ENCODE results near the gene MRPL36.

GRCh38 chr5:1762883-1763547 lies 36.6 kb downstream of the MRPL36 start:
- TF ChIP-seq CTCF (IDR thresholded peaks at IDR 0.05) = no peak
- TF ChIP-seq SIN3A (IDR thresholded peaks at IDR 0.05; ENCODE audit: borderline replicate concordance, insufficient read depth, low read depth, low read length) = no peak
